IPS-18c (cell line): Measurements from ENCODE around the gene OTUD5.
"Not testable (repeated sequence)": the region's sequence is repeated elsewhere in the genome, so short reads cannot be mapped to it uniquely, and the experiment has no call there.

Experiments
- H3K4me3 ChIP-seq: 2 replicates; pipeline ENCODE4 v1.7.0; 2013; ENCODE audit warnings: low read depth, mild to moderate bottlenecking, low read length, moderate library complexity; ENCODE audit not compliant: insufficient read depth
- H3K9me3 ChIP-seq: one replicate; pipeline ENCODE4 v1.6.1; 2013; ENCODE audit warnings: mild to moderate bottlenecking, low read length, moderate library complexity; ENCODE audit not compliant: control insufficient read depth, insufficient read depth

OTUD5 gene

DNA sequence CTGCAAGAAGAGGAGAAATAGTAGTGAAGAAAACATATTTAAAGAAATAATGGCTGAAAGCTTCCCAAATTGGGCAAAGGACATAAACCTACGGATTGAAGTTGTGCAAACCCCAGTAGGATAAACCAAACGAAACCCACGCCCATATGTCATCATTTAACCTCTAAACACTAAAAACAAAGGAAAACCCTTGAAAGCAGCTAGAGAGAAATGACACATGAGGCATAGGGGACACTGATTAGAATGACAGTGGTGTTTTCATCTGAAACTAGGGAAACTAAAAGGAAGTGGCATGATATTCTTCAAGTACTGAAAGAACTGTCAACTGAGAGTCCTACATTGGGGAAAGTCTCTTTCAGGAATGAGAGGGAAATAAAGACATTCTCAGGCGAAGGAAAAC, 80.5 kb downstream of the OTUD5 start:
- H3K9me3 ChIP-seq, H3K4me3 ChIP-seq: not testable (repeated sequence)
